ENCODE data around the gene KASH5. TPM values are rescaled to one million over a fixed set of nuclear protein-coding genes. Genes with fewer than 3 reads are reported as not detected.
A peak's percentile ranks its signal among the peaks of the same experiment; 100 is the strongest.

KASH5 gene
- total and polyA plus RNA-seq, 2 of the 8 experiments (the other 6 are each of a cell fraction or from before 2014, with no cell fraction given) = 0.05 to 0.19 TPM

- TF ChIP-seq USF2 (IDR thresholded peaks at IDR 0.05; ENCODE audit: low read length) (no peak), SIX5 (IDR thresholded peaks at IDR 0.05; ENCODE audit: low read depth, low read length) (peak; percentile 67), CBX8 (IDR thresholded peaks at IDR 0.05; ENCODE audit: borderline replicate concordance, low read depth, low read length) (no peak), CBX5 (IDR thresholded peaks at IDR 0.05; ENCODE audit: low read depth, low read length) (no peak), MAX (IDR thresholded peaks at IDR 0.05) (0 out of 2 replicates have a peak, but pooled peaks have one; percentile 43), GABPA (IDR thresholded peaks at IDR 0.05; ENCODE audit: borderline replicate concordance, insufficient read depth, low read length) (no peak), EGR1 (IDR thresholded peaks at IDR 0.05; ENCODE audit: borderline replicate concordance, low read depth, low read length) (no peak), RAD21 (IDR thresholded peaks at IDR 0.05 in 1 of 2, conservative IDR thresholded peaks at IDR 0.05 in 1 of 2; ENCODE audit: low read depth in 2 of 2, low read length in 2 of 2) (no peak; a peak in 1 of 4 replicates), RFX5 (IDR thresholded peaks at IDR 0.05; ENCODE audit: borderline replicate concordance, low read depth, low read length) (no peak), TEAD4 (IDR thresholded peaks at IDR 0.05; ENCODE audit: low read depth, low read length) (no peak)
Observed at GRCh38 chr19:49403404-49404187, 15.5 kb downstream of the KASH5 start (continued).
